ENCODE results near the gene VSIG8. TPM values are rescaled to one million over a fixed set of nuclear protein-coding genes. Genes with fewer than 3 reads are reported as not detected.

The VSIG8 gene
- total and polyA plus RNA-seq, 8 donors: 0.16 to 0.27 TPM; not detected in 6

DNA sequence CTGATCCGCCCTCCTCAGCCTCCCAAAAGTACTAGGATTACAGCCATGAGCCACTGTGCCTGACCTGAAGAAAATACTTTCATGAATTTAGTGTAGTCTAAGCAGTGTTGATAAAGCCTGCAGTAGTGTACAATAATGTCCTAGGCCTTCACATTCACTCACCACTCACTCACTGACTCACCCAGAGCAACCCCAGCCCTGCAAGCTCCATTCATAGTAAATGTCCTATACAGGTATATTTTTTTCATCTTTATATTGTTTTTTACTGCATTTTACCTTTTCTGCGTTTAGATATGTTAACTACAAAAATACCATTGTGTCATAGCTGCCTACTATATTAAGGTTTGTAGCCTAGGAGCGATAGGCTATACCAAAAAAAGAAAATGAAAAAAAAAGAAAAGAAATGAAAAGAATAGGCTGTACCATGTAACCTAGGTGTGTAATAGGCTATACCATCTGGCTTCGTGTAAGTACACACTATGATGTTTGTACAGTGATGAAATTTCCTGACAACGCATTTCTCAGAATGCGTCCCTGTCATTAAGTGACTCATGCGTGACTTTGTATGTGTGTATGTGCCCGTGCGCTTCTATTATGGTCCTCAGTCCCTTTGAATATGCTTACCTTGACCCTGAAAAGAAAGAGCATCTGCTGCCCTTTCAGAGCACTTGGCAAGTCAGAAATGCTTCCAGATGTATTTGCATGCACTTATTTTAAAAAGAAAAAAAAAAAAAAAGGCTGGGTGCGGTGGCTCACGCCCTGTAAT, 45.0 kb downstream of the VSIG8 start:
- TF ChIP-seq, protein P1, sequence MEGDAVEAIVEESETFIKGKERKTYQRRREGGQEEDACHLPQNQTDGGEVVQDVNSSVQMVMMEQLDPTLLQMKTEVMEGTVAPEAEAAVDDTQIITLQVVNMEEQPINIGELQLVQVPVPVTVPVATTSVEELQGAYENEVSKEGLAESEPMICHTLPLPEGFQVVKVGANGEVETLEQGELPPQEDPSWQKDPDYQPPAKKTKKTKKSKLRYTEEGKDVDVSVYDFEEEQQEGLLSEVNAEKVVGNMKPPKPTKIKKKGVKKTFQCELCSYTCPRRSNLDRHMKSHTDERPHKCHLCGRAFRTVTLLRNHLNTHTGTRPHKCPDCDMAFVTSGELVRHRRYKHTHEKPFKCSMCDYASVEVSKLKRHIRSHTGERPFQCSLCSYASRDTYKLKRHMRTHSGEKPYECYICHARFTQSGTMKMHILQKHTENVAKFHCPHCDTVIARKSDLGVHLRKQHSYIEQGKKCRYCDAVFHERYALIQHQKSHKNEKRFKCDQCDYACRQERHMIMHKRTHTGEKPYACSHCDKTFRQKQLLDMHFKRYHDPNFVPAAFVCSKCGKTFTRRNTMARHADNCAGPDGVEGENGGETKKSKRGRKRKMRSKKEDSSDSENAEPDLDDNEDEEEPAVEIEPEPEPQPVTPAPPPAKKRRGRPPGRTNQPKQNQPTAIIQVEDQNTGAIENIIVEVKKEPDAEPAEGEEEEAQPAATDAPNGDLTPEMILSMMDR (IDR thresholded peaks at IDR 0.05): no peak
- Histone ChIP-seq H3K27me3 (no peaks in the 10 kb centered on the region), H3K4me3 (no peak overlapping the region), H3K27ac (no peak overlapping the region), H3K4me1 (no peaks in the 10 kb centered on the region), H3K9me3 (no peaks in the 10 kb centered on the region), H3K36me3 (no peaks in the 10 kb centered on the region)
- DNase-seq (peak in 2 of 6 donors; percentile 13 to 46), FAIRE-seq (no peak), ATAC-seq (peak; percentile 75 to 93 (median 86))
- intact Hi-C loops (cut with DNase I): no loop called here
- WGBS, 2 donors: 56 to 62% methylated on average over 11 of the region's 11 CpGs

DNA sequence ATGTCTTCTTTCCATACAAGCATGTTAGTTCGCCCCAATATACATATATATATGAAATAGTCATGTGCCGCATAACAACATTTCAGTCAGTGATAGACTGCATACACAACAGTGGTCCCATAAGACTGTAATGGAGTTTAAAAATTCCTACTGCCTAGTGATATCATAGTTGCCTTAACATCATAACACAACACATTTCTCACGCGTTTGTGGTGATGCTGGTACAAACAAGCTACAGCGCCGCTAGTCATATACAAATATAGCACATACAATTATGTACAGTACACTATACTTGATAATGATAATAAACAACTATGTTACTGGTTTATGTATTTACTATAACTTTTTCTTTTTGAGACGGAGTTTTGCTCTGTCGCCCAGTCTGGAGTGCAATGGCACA, 46.5 kb downstream of the VSIG8 start:
- no peak for FAIRE-seq

DNA sequence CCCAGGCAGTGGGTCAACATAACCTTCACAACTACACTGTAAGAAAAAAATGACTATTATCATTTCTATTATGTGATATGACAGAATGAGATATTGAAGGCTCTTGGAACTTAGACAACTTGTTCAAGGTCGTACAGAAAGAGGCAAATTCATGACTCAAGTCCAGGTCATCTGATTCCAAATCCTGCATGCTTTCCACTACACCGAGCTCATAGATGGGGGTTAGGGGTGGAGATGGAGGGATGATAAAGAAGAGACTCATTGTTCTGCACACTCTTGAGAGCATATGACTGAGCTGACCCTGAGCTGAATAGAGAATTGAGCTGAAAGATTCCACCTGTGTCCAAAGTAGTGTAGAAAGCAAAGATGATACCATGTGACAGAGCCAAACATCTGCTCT, 57.5 kb downstream of the VSIG8 start:
- ATAC-seq: peak in 3 of 4 donors; percentile 26 to 56 (median 38)
- intact Hi-C loops (cut with DNase I): loop anchor here in 1 of 3 donors (5.0 kb wide), 1 partner anchor 82 kb away; no protein-coding TSS in a partner anchor
- no peaks in the 10 kb centered on the region for H3K36me3 ChIP-seq
- H3K27ac ChIP-seq: no peak overlapping the region
- no peaks in the 10 kb centered on the region for H3K27me3 ChIP-seq
- FAIRE-seq: no peak
- H3K4me3 ChIP-seq: no peak overlapping the region
- peaks cover 0 to 4% (median 0%) of the 10 kb centered on the region in 3 donors for H3K4me1 ChIP-seq
- 15 to 18% methylated on average over 2 of the region's 2 CpGs for WGBS, 2 donors
- TF ChIP-seq, protein P1 (IDR thresholded peaks at IDR 0.05): no peak
- H3K9me3 ChIP-seq: no peaks in the 10 kb centered on the region
- no peak for DNase-seq

More for the DNA sequence above, 46.5 kb downstream of the VSIG8 start:
- TF ChIP-seq, protein P1 (IDR thresholded peaks at IDR 0.05): no peak
- Histone ChIP-seq H3K36me3 (no peaks in the 10 kb centered on the region), H3K9me3 (no peaks in the 10 kb centered on the region), H3K4me3 (no peak overlapping the region), H3K27me3 (no peaks in the 10 kb centered on the region), H3K4me1 (no peaks in the 10 kb centered on the region), H3K27ac (no peak overlapping the region)
- ATAC-seq (no peak), DNase-seq (no peak)
- intact Hi-C loops (cut with DNase I): no loop called here
- 88 to 89% methylated on average over 8 of the region's 8 CpGs for WGBS, 2 donors

Small RNA genes lying within 50 kb of the gene (microRNA-seq; reads per million reads assigned to microRNA genes)
- 0 reads per million in 2 donors for gene MIR4259

Other genes with a start within 250 kb of the VSIG8 start
- gene CRP, start 148.1 kb downstream of the VSIG8 start, total RNA-seq: 100 to 1,000 TPM in 1 of 6 donors, 10 to 100 TPM in 3, 1 to 10 TPM in 2; 1.3 to 148 (median 13.3) TPM
- gene CRP, start 148.1 kb downstream of the VSIG8 start, polyA plus RNA-seq: 10 to 100 TPM in 1 of 2 donors, 1 to 10 TPM in 1; 7.9 to 33.6 TPM
- gene DUSP23, start 81.7 kb downstream of the VSIG8 start, total RNA-seq: 10 to 100 TPM; 13.9 to 38.4 (median 20.2) TPM
- gene DUSP23, start 81.7 kb downstream of the VSIG8 start, polyA plus RNA-seq: 10 to 100 TPM; 53.6 to 77.9 TPM
- under 1 TPM in 4 of 6 donors, not detected in 2; 0.29 to 0.67 (median 0.34) TPM for gene FCRL6, start 60.3 kb downstream of the VSIG8 start, total RNA-seq
- gene FCRL6, start 60.3 kb downstream of the VSIG8 start, polyA plus RNA-seq: under 1 TPM in 1 of 2 donors, not detected in 1; 0.19 TPM
- 1 to 10 TPM in 3 of 6 donors, under 1 TPM in 2, not detected in 1; 0.38 to 8.8 (median 1.7) TPM for gene SLAMF8, start 35.8 kb downstream of the VSIG8 start, total RNA-seq
- gene SLAMF8, start 35.8 kb downstream of the VSIG8 start, polyA plus RNA-seq: under 1 TPM; 0.45 to 0.46 TPM
- gene CFAP45, start 37.5 kb upstream of the VSIG8 start, total RNA-seq: under 1 TPM in 4 of 6 donors, not detected in 2; 0.16 to 0.54 (median 0.31) TPM
- gene CFAP45, start 37.5 kb upstream of the VSIG8 start, polyA plus RNA-seq: 1 to 10 TPM in 1 of 2 donors, under 1 TPM in 1; 0.80 to 1.5 TPM
- gene TAGLN2, start 62.9 kb upstream of the VSIG8 start, total RNA-seq: 100 to 1,000 TPM in 4 of 6 donors, 10 to 100 TPM in 2; 93.2 to 242 (median 117) TPM
- gene TAGLN2, start 62.9 kb upstream of the VSIG8 start, polyA plus RNA-seq: 100 to 1,000 TPM; 198 to 200 TPM
- 1 to 10 TPM in 5 of 6 donors, under 1 TPM in 1; 0.83 to 4.3 (median 1.5) TPM for gene IGSF9, start 83.0 kb upstream of the VSIG8 start, total RNA-seq
- gene IGSF9, start 83.0 kb upstream of the VSIG8 start, polyA plus RNA-seq: 1 to 10 TPM; 3.0 to 5.4 TPM
- gene SLAMF9, start 91.6 kb upstream of the VSIG8 start, total RNA-seq: not detected
- gene SLAMF9, start 91.6 kb upstream of the VSIG8 start, polyA plus RNA-seq: not detected
- 1 to 10 TPM; 4.0 to 7.6 (median 5.2) TPM for gene PIGM, start 169.3 kb upstream of the VSIG8 start, total RNA-seq
- 1 to 10 TPM; 2.7 to 4.2 TPM for gene PIGM, start 169.3 kb upstream of the VSIG8 start, polyA plus RNA-seq
- under 1 TPM in 2 of 6 donors, not detected in 4; 0.08 to 0.09 TPM for gene KCNJ10, start 207.5 kb upstream of the VSIG8 start, total RNA-seq
- gene KCNJ10, start 207.5 kb upstream of the VSIG8 start, polyA plus RNA-seq: under 1 TPM in 1 of 2 donors, not detected in 1; 0.05 TPM
- not detected for gene KCNJ9, start 218.9 kb upstream of the VSIG8 start, total RNA-seq
- gene KCNJ9, start 218.9 kb upstream of the VSIG8 start, polyA plus RNA-seq: under 1 TPM; 0.02 to 0.04 TPM
- gene IGSF8, start 236.0 kb upstream of the VSIG8 start, total RNA-seq: 10 to 100 TPM; 12.9 to 24.5 (median 16.5) TPM
- gene IGSF8, start 236.0 kb upstream of the VSIG8 start, polyA plus RNA-seq: 10 to 100 TPM; 24.7 TPM

All from pancreas (tissue), 10 donors.